ENCODE measurements around the gene FUZ.
"Not testable (repeated sequence)": the region's sequence is repeated elsewhere in the genome, so short reads cannot be mapped to it uniquely, and the experiment has no call there.

The FUZ gene

DNA sequence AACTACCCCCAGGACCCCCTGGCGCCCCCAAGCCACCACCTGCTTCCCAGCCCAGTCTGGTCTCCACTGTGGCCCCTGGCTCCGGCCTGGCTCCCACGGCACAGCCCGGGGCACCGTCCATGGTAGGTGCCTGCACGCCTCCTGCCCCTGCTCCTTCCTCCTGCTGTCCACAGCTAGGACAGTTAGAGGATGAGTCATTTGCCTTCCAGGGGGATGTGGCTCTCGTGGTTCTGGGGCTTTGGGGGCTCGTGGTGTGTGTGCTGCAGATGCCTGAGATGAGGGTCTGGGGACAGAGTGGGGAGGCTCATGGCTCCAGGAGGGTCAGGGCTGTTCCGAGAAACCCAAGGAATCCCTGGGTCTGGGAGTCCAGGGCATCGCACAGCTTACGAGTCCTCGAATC is 17.7 kb upstream of the FUZ start:
- no peak for DNase-seq (ENCODE audit: low read depth)

DNA sequence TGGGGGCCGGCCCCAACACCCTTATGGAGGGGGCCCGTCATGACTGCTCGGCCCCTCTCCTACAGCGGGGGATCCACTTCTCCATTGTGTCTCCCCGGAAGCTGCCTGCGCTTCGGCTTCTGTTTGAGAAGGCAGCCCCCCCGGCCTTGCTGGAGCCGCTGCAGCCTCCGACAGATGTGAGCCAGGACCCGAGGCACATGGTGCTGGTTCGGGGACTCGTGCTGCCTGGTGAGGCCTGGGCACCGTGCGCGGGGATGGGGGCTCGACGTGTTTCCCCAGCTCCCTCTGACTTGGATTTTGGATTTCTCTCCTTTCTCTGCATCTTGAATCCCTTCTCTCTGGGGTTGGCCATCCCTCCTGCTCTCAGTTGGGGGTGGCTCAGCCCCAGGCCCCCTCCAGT is 16.6 kb upstream of the FUZ start:
- DNase-seq (ENCODE audit: low read depth) = no peak

DNA sequence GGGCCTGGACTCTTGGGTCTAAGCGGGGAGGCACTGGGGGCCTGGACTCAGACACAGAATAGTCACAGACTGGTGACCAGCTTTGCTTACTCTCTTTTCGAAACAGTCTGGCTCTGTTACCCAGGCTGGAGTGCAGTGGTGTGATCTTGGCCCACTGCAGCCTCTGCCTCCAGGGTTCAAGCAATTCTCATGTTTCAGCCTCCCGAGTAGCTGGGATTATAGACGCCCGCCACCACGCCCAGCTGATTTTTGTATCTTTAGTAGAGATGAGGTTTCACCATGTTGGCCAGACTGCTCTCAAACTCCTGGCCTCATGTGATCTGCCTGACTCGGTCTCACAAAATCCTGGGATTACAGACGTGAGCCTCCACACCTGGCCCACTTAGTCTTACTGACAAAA is 16.1 kb upstream of the FUZ start:
- DNase-seq (ENCODE audit: low read depth) = no peak

DNA sequence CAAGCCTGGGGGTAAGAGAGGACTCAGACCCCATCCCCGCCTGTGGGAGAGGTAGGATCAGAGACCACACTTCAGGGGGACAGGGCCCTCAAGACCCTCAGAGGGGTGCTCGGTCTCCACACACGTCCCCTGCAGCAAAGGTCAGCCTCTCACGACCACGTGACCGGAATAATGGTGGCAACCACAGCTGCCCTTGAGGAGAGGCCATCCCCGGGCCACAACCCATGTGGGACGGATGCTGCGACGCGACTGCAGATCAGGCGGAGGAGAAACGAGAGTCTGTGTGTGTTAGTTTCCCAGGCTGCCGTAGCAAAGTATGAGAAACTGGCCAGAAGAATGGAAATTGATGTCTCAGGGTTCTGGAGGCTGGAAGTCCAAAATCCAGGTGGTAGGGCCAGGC is 13.9 kb upstream of the FUZ start:
- no peak for DNase-seq (ENCODE audit: low read depth)

DNA sequence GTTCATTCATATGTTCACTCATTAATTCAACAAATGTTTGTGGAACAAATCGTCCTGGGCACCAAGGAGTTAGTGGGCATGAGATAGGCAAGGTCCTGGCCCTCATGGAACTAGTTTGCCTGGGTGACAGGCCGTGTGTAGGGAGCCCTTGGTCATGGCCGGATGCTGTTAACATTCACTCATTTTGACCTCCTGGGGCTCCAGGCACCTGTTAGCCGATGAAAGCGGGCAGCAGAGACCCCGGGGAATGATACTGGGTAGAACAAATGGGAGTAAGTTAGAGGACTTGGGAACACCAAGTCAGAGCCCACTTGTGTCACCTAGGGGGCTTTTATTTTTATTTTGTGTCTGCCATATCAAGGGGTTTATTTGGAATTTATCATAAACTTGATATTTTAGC is 11.6 kb upstream of the FUZ start:
- DNase-seq (ENCODE audit: low read depth) = no peak

DNA sequence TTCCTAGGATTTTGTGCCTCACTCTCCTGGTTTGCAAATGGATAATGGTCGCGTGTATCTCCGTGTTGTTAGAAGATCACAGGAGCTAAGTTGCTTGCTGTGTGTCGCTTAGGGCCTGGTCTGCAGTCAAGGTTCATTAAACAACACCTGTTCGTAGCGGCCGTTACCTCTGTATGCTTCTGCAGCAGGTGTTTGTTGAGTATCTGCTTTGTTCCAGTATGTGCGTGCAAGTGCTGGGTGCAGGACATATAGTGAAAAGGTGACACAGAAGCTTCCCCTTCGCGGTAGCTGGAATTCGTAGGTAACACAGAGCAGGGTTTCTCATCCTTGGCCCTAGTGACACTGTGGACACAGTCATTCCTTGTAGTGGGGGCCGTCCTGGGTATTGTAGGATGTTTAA is 10.4 kb upstream of the FUZ start:
- no peak for DNase-seq (ENCODE audit: low read depth)

DNA sequence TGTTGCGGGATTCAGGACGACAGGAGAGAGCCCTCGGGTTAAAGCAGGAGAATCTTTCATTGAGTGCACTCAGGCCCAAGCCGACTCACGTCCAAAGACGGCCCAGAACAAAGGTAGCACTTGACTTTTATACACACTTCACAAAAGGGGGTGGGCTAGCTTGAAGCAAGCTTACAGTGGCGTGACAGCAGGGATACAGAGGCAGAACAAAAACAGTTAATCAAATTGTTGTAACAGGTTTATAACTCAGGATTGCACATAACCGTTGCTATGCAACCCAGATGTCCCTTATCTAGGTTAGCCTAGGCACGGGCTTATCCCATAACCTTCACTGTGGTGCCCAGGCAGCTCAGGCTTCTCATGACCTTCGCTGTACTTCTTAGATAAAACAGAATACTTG is 7.0 kb upstream of the FUZ start:
- no peak for DNase-seq (ENCODE audit: low read depth)

DNA sequence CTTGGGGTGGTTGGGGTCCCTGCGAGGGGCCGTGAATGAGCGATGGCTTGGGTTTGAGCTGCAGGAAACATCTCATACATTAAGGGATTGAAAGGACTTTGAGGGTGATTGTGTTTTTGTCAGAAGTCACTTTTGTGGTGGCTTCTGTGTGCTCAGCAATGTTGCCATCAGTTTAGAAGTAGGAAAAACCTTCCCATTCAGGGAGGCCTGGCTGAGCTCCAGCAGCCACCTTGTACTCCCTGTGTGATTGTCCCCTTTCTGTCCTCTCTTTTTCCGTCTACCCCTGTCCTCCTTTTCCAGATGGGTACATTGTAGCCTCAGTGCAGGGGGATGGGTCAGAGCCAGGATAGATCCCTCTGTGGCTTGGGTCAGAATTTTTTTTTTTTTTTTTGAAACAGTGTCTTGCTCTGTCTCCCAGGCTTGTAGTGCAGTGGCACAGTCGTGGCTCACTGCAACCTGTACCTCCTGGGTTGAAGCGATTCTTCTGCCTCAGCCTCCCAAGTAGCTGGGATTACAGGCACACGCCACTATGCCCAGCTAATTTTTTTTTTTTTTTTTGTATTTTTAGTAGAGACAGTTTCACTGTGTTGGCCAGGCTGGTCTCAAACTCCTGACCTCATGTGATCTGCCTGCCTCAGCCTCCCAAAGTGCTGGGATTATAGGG is 6.5 kb upstream of the FUZ start:
- not testable (repeated sequence) for DNase-seq (ENCODE audit: low read depth)

DNA sequence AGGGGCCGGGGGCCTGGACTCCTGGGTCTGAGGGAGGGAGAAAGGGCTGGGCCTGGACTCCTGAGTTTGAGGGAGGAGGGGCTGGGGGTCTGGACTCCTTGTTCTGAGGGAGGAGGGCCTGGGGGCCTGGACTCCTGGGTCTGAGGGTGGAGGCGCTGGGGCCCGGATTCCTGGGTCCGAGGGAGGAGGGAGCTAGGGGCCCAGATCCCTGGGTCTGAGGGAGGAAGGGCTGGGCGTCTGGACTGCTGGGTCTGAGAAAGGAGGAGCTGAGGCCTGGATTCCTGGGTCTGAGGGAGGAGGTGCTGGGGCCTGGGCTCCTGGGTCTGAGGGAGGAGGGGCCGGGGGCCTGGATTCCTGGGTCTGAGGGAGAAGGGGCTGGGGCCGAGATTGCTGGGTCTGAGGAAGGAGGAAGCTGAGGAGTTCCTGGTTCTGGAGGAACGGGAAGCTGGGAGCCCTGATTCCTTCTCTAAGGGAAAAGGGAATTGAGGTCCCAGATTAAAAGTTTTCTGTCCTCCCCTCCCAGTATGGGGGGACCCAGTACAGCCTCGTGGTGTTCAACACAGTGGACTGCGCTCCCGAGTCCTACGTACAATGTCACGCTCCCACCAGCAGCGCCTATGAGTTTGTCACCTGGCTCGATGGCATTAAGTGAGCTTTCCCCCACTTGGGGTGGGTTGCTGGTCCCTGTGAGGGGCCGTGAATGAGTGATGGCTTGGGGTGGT is 5.7 kb upstream of the FUZ start:
- no peak for DNase-seq (ENCODE audit: low read depth)

DNA sequence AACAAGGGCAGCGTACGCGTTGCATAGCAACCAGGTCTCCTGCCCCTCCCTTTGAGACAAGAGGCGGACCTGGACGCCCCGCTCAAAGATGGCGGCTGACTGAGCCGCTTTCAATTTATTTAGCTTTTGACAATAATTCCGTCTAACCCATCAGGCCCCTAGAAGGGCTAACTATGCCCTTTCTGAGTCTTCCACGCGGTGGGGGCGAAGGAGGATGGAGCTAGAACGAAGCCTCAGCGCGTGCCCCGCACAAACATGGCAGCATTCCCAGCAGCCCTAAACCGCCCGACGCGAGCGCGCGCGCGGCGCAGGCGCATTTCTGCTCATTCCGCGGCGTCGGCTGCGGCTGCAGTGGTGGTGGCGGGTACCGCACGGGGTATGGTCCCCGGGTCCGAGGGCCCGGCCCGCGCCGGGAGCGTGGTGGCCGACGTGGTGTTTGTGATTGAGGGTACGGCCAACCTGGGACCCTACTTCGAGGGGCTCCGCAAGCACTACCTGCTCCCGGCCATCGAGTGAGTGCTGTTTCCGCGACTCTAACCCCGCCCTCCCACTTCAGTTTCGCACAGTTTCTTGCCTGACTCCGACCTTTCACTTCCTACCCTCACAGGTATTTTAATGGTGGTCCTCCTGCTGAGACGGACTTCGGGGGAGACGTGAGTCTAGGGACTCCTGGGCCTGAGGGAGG is 5.0 kb upstream of the FUZ start, which contains the start of gene MED25:
Gene MED25, plus strand, starts transcription at position 326 of the 685 bp plus-strand sequence. Its CDS starts 53 bp downstream, at position 379.
- DNase-seq (ENCODE audit: low read depth) = peak; percentile 53

DNA sequence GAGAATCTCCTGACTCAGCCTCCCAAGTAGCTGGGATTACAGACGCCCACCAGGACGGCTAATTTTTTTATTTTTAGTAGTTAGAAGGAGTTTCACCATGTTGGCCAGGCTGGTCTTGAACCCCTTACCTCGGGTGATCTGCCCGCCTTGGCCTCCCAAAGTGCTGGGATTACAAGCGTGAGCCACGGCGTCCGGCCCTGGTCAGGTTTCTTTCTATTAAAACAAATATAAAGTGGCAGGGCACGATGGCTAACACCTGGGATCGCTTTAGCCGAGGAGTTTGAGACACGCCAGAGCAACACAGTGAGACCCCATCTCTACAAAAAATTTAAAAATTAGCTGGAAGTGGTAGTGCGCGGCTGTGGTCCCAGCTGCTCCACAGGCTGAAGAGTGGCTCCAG is 3.5 kb upstream of the FUZ start:
- DNase-seq (ENCODE audit: low read depth) = no peak

DNA sequence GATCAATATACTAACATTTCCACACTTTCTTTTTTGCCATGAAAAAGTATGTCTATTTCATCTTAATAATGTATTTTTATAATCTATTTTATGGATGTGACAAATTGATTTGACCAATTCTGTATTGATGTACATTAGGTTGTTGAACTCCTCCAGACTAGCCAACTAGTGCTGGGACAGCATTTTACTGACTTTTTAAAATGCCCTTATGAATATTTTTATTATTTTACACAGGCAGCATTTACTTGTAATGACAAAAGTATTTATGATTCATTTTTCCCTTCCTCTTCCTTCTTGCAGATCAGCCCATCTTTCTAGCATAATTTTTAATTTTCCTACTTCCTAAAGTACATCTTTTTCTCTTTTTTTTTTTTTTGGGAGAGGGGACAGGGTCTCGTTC is 918 bp upstream of the FUZ start:
- DNase-seq (ENCODE audit: low read depth) = no peak

DNA sequence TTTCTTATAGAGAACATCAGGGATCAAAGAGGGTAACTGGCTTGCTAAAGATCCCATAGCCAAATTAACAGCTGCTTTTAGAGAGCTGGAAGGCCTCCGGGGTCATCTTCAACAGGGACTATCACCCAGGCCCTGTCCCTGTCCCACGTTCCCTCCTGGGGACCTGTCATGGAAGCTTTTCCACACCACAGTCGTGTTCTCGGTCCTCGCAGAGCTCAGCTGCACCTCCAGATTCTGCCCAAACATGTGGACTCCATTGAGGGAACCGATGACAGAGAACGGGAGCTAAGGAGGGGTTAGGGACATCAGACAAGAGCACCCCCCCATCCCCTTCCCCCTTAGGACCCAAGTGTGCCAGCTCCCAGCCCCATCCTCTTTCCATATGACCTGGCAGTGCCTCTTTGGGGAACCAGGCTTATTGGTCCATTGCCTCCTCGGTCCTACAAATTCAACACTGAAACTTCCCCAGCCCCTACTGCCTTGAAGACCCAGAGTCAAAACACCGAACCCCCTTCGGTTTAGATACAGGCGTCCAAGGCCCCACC is 568 bp downstream of the FUZ start:
- DNase-seq (ENCODE audit: low read depth) = no peak

DNA sequence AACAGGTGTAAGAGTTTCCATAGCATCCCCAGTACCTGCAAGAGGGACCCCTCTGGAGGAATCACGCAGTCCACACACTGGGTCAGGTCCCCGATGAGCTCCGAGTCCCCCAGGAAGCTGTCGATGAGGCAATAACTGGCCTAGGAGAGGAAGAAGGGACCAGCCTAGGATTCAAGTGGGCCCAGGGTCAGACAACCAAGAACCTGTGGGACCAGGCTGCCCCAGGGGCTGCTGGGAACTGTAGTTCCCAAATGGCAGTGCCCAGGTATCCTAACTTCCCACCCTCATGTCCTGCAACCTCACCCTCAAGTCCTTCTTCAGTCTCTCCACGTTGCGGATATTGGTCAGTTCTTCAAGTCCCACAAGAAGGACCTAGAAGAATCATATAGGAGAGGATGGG is 1.8 kb downstream of the FUZ start:
- DNase-seq (ENCODE audit: low read depth) = no peak

DNA sequence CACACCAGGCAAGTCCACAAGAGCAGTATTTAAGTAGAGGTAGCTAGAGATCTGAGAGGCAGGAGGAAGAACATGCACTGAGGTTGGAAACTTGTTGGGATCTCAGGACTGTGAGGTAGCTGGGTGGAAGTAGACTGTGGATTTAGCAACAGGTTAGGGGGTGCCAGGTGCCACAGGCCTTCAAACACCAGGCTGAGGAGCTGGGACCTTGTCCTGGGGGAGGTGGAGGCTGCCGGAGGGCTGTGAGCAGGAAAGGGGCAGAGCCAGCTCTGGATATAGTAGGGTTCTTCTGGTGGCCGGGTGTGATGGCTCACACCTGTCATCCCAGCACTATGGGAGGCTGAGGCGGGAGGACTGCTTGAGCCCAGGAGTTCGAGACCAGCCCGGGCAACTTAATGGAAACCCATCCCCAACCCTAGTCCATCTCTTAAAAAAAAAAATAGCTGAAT is 3.1 kb downstream of the FUZ start:
- no peak for DNase-seq (ENCODE audit: low read depth)

DNA sequence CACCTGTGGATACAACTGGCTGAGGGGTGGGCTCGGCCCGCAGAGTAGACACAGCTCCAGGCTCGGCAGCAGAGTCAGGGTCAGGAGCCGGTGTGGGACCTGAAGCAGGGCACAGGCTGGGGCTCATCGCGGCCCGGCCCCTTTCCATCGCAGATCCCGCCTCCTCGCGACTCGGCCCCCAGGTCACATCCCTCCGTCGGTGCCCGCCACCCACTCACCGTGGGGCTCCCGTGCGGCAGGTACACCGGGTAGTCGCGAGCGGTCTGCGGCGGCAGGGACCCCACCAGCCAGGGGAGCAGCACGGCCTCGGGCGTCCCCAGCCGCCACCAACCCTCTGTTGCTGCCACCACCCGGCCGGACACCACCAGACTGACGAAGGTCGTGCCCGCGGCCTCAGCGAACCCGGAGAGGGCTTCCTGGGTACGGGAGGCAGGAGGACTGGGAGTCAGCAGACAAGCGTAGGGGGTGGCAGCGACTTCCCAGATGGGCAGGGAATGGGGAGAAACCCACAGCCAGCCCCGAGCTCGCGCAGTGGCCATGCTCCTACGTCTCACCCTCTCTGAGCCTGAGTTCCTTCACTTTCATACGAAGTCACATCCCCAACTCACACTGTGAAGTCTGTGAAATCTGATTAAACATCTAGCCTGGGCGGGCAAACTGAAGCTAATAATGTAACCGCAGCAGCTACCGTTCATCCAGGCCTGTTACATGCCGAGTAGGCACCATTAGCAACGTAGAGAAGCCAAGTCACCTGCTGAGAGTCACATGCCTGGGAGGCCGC is 3.7 kb downstream of the FUZ start:
- DNase-seq (ENCODE audit: low read depth) = no peak

DNA sequence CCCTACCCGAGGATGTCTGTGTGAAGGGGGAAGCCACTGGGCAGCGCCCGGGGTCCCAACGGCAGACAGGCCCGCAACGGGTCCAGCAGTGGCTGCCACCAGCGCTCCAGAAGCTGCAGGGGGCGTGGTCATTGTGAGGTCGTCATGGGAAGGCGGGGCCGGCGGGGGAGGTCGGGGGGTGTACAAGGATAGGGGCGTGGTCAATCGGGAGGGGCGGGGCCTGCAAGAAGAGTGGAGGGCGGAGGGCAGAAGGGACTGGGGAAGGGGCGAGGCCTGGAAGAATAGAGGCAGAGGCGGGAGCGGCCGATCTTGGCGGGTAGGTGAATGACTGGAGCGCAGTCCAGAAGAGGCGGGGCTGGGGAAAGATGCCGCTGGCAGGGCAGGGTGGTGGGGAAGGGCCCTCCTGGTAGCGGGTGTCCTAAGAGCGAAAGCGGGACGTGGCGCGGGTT is 4.4 kb downstream of the FUZ start:
- no peak for DNase-seq (ENCODE audit: low read depth)

DNA sequence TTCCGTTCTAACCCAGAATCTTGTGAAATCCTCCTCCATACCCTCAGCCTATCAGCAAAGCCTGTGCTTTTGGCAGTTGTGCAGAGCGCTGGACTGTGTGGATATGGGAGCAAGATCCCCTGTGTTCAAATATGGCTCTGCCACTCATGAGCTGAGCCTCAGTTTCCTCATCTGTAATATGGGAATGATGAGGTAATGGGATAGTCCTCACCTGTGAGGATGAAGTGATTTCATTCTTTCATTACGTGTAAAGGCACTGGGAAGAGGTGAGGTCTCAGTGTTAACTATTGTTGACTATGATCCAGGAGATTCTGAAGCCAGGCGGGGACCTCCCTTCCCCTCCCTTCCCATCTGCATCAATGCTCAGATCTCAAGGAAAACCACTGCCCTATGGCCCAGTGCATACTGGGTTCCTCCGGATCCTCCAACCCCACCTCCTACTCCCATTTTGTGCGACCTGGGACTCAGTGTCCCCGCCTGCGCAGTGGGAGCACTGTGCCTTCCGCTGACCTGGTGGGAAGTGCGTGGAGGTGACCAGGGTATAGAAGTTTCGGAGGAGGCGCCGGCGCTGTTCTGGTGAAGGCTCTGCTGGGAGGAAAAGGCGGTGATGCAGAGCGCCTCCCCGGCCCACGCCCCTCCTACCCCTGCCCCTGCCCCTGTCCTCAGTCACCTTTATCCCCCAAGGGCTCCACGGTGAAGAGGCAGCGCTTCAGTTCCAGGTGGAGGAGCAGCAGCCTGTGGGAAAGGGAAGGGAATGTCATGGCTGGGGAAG is 5.0 kb downstream of the FUZ start:
- DNase-seq (ENCODE audit: low read depth) = no peak

DNA sequence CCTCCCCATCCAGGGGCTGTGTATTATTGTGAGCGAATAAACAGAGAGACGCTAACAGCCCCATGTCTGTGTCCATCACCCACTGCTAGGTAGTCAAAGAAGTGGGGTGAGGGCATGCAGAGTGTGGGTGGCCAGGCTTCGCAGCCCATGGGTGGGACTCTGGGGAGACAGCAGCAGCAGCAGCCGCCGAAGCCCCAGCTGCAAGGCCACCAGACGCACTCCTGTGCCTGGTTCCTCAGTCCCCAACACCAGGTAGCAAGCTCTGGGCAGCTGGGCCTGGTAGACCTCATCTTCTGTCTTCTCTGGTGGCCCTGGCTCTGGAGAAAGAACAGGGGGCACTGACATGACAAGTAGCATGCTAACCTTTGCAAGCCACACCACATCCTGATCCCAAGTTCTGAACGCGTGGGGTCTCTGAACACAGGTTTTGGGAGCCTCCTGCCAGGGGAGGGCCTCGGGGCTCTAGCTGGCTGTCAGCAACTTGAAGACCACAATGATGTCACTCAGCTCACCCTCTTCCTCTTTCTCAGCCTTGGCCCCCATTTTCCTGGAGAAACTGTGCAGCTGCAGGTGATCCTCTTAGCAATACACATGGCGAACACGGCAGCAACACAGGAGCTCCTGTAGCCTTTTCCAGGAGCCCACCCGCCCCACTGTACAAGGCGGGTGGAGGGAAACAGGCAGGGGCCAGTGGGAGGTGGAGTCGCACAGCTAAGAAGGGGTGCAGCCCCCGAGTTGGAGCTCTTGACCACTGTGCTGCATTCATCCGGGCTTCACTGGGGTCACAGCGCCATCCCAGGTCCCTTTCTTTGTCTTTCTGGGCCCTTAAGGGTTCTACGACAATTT is 5.8 kb downstream of the FUZ start:
- DNase-seq (ENCODE audit: low read depth) = no peak

DNA sequence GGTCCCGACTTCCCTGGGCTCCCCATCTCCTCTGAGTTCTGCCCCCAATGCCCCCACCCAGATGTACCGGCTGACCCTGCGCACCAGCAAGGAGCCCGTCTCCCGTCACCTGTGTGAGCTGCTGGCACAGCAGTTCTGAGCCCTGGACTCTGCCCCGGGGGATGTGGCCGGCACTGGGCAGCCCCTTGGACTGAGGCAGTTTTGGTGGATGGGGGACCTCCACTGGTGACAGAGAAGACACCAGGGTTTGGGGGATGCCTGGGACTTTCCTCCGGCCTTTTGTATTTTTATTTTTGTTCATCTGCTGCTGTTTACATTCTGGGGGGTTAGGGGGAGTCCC is 6.5 kb downstream of the FUZ start:
- no peak for DNase-seq (ENCODE audit: low read depth)

All from GM04503 (cell line).